HG03342 (cell line): Measurements from ENCODE around the gene MAP3K12.
A peak's percentile ranks its signal among the peaks of the same experiment; 100 is the strongest.
"Not testable (repeated sequence)": the region's sequence is repeated elsewhere in the genome, so short reads cannot be mapped to it uniquely, and the experiment has no call there.

ENCODE experiments used
- ATAC-seq: cut with Tn5 transposase; IDR thresholded peaks from one replicate; pipeline ENCODE4 v1.9.1; 2021; ENCODE audit warnings: mild to moderate bottlenecking, moderate library complexity; ENCODE audit not compliant: unreplicated experiment

MAP3K12 gene

GRCh38 chr12:53472056-53472582, 27.1 kb downstream of the MAP3K12 start:
- ATAC-seq: no peak

GRCh38 chr12:53468282-53468681, 31.0 kb downstream of the MAP3K12 start:
- ATAC-seq: no peak

- no peak for ATAC-seq
Observed at GRCh38 chr12:53467880-53468279, 31.4 kb downstream of the MAP3K12 start.

- ATAC-seq: no peak
Observed at GRCh38 chr12:53467082-53467481, 32.2 kb downstream of the MAP3K12 start.

GRCh38 chr12:53466640-53467039, 32.6 kb downstream of the MAP3K12 start:
- no peak for ATAC-seq

GRCh38 chr12:53465679-53466078, 33.6 kb downstream of the MAP3K12 start:
- ATAC-seq: no peak

- no peak for ATAC-seq
Observed at GRCh38 chr12:53464685-53465418, 34.4 kb downstream of the MAP3K12 start.

GRCh38 chr12:53463802-53464560, 35.3 kb downstream of the MAP3K12 start:
- no peak for ATAC-seq

- ATAC-seq: no peak
Observed at GRCh38 chr12:53462935-53463334, 36.3 kb downstream of the MAP3K12 start.

GRCh38 chr12:53461591-53461990, 37.7 kb downstream of the MAP3K12 start:
- no peak for ATAC-seq

GRCh38 chr12:53461059-53461458, 38.2 kb downstream of the MAP3K12 start:
- no peak for ATAC-seq

GRCh38 chr12:53459097-53459496, 40.2 kb downstream of the MAP3K12 start:
- ATAC-seq: no peak

GRCh38 chr12:53456654-53457366, 42.4 kb downstream of the MAP3K12 start:
- ATAC-seq: no peak

GRCh38 chr12:53454707-53455106, 44.6 kb downstream of the MAP3K12 start:
- no peak for ATAC-seq

GRCh38 chr12:53453953-53454640, 45.2 kb downstream of the MAP3K12 start:
- no peak for ATAC-seq

- ATAC-seq: peak; percentile 29
Observed at GRCh38 chr12:53452159-53453077, 46.8 kb downstream of the MAP3K12 start.

- ATAC-seq: peak; percentile 94
Observed at GRCh38 chr12:53451661-53452158, 47.5 kb downstream of the MAP3K12 start, which contains the start of gene PCBP2. TSS of gene PCBP2 (plus strand) at chr12:53452102. CDS start at chr12:53454801, 2,699 bp downstream.

- no peak for ATAC-seq
Observed at GRCh38 chr12:53450936-53451335, 48.3 kb downstream of the MAP3K12 start.

- ATAC-seq: not testable (repeated sequence)
Observed at GRCh38 chr12:53444593-53445325, 54.5 kb downstream of the MAP3K12 start.
